ENCODE results near the gene CDKN2C.

GRCh38 chr1:50949286-50949982 lies 20.6 kb upstream of the CDKN2C start:
- TF ChIP-seq, protein P1, sequence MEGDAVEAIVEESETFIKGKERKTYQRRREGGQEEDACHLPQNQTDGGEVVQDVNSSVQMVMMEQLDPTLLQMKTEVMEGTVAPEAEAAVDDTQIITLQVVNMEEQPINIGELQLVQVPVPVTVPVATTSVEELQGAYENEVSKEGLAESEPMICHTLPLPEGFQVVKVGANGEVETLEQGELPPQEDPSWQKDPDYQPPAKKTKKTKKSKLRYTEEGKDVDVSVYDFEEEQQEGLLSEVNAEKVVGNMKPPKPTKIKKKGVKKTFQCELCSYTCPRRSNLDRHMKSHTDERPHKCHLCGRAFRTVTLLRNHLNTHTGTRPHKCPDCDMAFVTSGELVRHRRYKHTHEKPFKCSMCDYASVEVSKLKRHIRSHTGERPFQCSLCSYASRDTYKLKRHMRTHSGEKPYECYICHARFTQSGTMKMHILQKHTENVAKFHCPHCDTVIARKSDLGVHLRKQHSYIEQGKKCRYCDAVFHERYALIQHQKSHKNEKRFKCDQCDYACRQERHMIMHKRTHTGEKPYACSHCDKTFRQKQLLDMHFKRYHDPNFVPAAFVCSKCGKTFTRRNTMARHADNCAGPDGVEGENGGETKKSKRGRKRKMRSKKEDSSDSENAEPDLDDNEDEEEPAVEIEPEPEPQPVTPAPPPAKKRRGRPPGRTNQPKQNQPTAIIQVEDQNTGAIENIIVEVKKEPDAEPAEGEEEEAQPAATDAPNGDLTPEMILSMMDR (IDR thresholded peaks at IDR 0.05; ENCODE audit: low read length), result no peak
- no peak for TF ChIP-seq EZH2 (IDR thresholded peaks at IDR 0.05; ENCODE audit: borderline replicate concordance, low read length)

Data from OCI-LY1 (cell line).